HEK293 (cell line): ENCODE measurements around the gene PIK3R2.

ENCODE experiments used
- BCL11B ChIP-seq: fragments of 450-650 bp; formaldehyde crosslinking; IDR thresholded peaks from 2 replicates; pipeline ENCODE4 v1.5.1; 2016; ENCODE audit warnings: low read depth, missing biosample characterization, missing genetic modification characterization
- KLF10 ChIP-seq: fragments of 450-650 bp; IDR thresholded peaks from 2 replicates; pipeline ENCODE4 v1.5.1; 2018; ENCODE audit warnings: missing biosample characterization, mild to moderate bottlenecking, missing genetic modification characterization
- OSR2 ChIP-seq: fragments of 450-650 bp; formaldehyde crosslinking; IDR thresholded peaks from 2 replicates; pipeline ENCODE4 v1.5.1; 2016; ENCODE audit warnings: missing biosample characterization, missing genetic modification characterization
- PATZ1 ChIP-seq: fragments of 450-650 bp; formaldehyde crosslinking; IDR thresholded peaks from 2 replicates; pipeline ENCODE4 v1.5.1; 2016; ENCODE audit warnings: missing biosample characterization, missing genetic modification characterization
- ZBTB17 ChIP-seq: fragments of 450-650 bp; formaldehyde crosslinking; IDR thresholded peaks from 2 replicates; pipeline ENCODE4 v1.5.1; 2016; ENCODE audit warnings: missing biosample characterization, missing genetic modification characterization
- ZNF132 ChIP-seq: fragments of 450-650 bp; formaldehyde crosslinking; IDR thresholded peaks from 2 replicates; pipeline ENCODE4 v1.5.1; 2017; ENCODE audit warnings: missing biosample characterization, missing genetic modification characterization, borderline replicate concordance
- ZNF16 ChIP-seq: fragments of 450-650 bp; formaldehyde crosslinking; IDR thresholded peaks from 2 replicates; pipeline ENCODE4 v1.5.1; 2016; ENCODE audit warnings: low read depth, missing biosample characterization, missing genetic modification characterization
- ZNF175 ChIP-seq: fragments of 450-650 bp; formaldehyde crosslinking; IDR thresholded peaks from 2 replicates; pipeline ENCODE4 v1.5.1; 2016; ENCODE audit warnings: missing biosample characterization, missing genetic modification characterization
- ZNF266 ChIP-seq: fragments of 450-650 bp; formaldehyde crosslinking; IDR thresholded peaks from 2 replicates; pipeline ENCODE4 v1.5.1; 2016; ENCODE audit warnings: missing biosample characterization, missing genetic modification characterization, low read depth
- ZNF274 ChIP-seq, 2 experiments: fragments of 200-500 bp in 1 of 2; fragments of 450-650 bp in 1 of 2; sonication (Bioruptor generic) in 1 of 2; formaldehyde crosslinking in 1 of 2; IDR thresholded peaks; 2 replicates each; pipeline versions ENCODE4 v1.5.1 to v1.6.1; 2014 to 2016; ENCODE audit warnings: borderline replicate concordance in 1 of 2, inconsistent platforms in 1 of 2, low read length in 1 of 2, missing biosample characterization in 1 of 2, missing genetic modification characterization in 1 of 2
- ZNF362 ChIP-seq: fragments of 450-650 bp; formaldehyde crosslinking; IDR thresholded peaks from 2 replicates; pipeline ENCODE4 v1.5.1; 2016; ENCODE audit warnings: missing biosample characterization, missing genetic modification characterization
- ZNF433 ChIP-seq: fragments of 450-650 bp; formaldehyde crosslinking; IDR thresholded peaks from 2 replicates; pipeline ENCODE4 v1.5.1; 2016; ENCODE audit warnings: missing biosample characterization, missing genetic modification characterization, low read depth
- ZNF558 ChIP-seq: fragments of 450-650 bp; formaldehyde crosslinking; IDR thresholded peaks from 2 replicates; pipeline ENCODE4 v1.5.1; 2016; ENCODE audit warnings: missing biosample characterization, missing genetic modification characterization
- ZNF830 ChIP-seq: fragments of 450-650 bp; IDR thresholded peaks from 2 replicates; pipeline ENCODE4 v1.5.0; 2018; ENCODE audit warnings: missing biosample characterization, missing genetic modification characterization, low read depth, mild to moderate bottlenecking, moderate library complexity
- TF ChIP-seq, protein P1 (sequence below): fragments of 450-650 bp; formaldehyde crosslinking; IDR thresholded peaks from 2 replicates; pipeline ENCODE4 v1.5.1; 2016; ENCODE audit warnings: missing biosample characterization, missing genetic modification characterization, borderline replicate concordance
- TF ChIP-seq, protein P2 (sequence below): fragments of 450-650 bp; formaldehyde crosslinking; conservative IDR thresholded peaks from 2 replicates; pipeline ENCODE4 v1.5.1; 2016; ENCODE audit warnings: low read depth, missing biosample characterization, missing genetic modification characterization
- TF ChIP-seq, protein P3 (sequence below): fragments of 450-650 bp; formaldehyde crosslinking; IDR thresholded peaks from 2 replicates; pipeline ENCODE4 v1.5.1; 2016; ENCODE audit warnings: missing biosample characterization, missing genetic modification characterization
- TF ChIP-seq, protein P4 (sequence below): fragments of 450-650 bp; formaldehyde crosslinking; conservative IDR thresholded peaks from 2 replicates; pipeline ENCODE4 v1.5.1; 2016; ENCODE audit warnings: low read depth, missing biosample characterization, missing genetic modification characterization

Gene PIK3R2

DNA sequence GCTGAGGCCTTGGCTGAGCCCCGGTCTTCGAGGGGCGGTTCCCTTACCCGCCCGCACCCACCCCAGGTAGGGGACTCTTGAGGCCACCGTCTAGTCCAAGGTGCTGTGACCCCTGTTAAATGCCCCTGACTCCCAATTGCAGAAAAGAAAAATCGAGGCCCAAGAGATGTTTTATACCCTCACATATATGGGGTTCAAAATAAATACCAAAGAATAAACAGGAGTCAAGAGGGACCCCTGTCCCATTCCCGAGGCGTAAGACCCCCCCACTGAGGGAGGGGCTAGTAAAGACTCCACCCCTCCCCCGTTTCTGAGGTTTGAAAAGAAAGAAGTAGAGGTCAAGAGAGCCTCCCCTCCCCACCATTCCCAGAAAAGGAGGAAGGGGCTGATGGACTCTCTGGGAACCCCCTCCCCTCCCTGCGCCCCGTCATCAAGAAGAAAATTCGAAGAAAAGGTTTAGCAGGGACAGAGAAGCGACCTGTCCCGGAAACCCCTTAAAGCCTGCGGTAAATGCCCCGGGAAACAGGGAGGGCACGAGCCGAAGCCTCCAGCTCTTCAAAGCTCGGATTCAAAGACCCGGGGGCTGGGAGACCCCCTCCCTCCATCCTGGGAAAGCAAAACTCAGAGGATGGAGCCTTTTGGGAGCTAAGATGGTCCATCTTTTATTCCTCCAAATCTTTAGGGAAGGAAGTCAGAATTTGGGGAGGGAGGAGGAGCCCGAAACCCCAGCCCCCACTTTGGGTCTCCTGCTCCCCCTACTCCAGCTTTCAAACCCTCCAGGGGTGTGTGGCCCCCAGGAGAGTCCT is 51.6 kb downstream of the PIK3R2 start (continued):
- TF ChIP-seq, protein P1, sequence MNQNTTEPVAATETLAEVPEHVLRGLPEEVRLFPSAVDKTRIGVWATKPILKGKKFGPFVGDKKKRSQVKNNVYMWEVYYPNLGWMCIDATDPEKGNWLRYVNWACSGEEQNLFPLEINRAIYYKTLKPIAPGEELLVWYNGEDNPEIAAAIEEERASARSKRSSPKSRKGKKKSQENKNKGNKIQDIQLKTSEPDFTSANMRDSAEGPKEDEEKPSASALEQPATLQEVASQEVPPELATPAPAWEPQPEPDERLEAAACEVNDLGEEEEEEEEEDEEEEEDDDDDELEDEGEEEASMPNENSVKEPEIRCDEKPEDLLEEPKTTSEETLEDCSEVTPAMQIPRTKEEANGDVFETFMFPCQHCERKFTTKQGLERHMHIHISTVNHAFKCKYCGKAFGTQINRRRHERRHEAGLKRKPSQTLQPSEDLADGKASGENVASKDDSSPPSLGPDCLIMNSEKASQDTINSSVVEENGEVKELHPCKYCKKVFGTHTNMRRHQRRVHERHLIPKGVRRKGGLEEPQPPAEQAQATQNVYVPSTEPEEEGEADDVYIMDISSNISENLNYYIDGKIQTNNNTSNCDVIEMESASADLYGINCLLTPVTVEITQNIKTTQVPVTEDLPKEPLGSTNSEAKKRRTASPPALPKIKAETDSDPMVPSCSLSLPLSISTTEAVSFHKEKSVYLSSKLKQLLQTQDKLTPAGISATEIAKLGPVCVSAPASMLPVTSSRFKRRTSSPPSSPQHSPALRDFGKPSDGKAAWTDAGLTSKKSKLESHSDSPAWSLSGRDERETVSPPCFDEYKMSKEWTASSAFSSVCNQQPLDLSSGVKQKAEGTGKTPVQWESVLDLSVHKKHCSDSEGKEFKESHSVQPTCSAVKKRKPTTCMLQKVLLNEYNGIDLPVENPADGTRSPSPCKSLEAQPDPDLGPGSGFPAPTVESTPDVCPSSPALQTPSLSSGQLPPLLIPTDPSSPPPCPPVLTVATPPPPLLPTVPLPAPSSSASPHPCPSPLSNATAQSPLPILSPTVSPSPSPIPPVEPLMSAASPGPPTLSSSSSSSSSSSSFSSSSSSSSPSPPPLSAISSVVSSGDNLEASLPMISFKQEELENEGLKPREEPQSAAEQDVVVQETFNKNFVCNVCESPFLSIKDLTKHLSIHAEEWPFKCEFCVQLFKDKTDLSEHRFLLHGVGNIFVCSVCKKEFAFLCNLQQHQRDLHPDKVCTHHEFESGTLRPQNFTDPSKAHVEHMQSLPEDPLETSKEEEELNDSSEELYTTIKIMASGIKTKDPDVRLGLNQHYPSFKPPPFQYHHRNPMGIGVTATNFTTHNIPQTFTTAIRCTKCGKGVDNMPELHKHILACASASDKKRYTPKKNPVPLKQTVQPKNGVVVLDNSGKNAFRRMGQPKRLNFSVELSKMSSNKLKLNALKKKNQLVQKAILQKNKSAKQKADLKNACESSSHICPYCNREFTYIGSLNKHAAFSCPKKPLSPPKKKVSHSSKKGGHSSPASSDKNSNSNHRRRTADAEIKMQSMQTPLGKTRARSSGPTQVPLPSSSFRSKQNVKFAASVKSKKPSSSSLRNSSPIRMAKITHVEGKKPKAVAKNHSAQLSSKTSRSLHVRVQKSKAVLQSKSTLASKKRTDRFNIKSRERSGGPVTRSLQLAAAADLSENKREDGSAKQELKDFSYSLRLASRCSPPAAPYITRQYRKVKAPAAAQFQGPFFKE = no peak
- TF ChIP-seq ZNF266 (no peak), ZNF274 (IDR thresholded peaks at IDR 0.05; ENCODE audit: low read length) (no peak), ZNF274 (tag by site-specific recombination; IDR thresholded peaks at IDR 0.05; ENCODE audit: borderline replicate concordance) (no peak), ZNF16 (tag by site-specific recombination) (no peak), BCL11B (tag by site-specific recombination) (no peak), PATZ1 (tag by site-specific recombination) (peak; percentile 83), ZBTB17 (tag by site-specific recombination) (no peak), ZNF433 (no peak), OSR2 (tag by site-specific recombination) (no peak), ZNF830 (tag by site-specific recombination) (no peak), ZNF175 (tag by site-specific recombination) (no peak), ZNF362 (tag by site-specific recombination) (no peak), KLF10 (tag by site-specific recombination) (no peak), ZNF558 (tag by site-specific recombination) (no peak), ZNF132 (no peak)
- TF ChIP-seq, protein P2, sequence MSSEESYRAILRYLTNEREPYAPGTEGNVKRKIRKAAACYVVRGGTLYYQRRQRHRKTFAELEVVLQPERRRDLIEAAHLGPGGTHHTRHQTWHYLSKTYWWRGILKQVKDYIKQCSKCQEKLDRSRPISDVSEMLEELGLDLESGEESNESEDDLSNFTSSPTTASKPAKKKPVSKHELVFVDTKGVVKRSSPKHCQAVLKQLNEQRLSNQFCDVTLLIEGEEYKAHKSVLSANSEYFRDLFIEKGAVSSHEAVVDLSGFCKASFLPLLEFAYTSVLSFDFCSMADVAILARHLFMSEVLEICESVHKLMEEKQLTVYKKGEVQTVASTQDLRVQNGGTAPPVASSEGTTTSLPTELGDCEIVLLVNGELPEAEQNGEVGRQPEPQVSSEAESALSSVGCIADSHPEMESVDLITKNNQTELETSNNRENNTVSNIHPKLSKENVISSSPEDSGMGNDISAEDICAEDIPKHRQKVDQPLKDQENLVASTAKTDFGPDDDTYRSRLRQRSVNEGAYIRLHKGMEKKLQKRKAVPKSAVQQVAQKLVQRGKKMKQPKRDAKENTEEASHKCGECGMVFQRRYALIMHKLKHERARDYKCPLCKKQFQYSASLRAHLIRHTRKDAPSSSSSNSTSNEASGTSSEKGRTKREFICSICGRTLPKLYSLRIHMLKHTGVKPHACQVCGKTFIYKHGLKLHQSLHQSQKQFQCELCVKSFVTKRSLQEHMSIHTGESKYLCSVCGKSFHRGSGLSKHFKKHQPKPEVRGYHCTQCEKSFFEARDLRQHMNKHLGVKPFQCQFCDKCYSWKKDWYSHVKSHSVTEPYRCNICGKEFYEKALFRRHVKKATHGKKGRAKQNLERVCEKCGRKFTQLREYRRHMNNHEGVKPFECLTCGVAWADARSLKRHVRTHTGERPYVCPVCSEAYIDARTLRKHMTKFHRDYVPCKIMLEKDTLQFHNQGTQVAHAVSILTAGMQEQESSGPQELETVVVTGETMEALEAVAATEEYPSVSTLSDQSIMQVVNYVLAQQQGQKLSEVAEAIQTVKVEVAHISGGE (tag by site-specific recombination) = no peak
- TF ChIP-seq, protein P3, sequence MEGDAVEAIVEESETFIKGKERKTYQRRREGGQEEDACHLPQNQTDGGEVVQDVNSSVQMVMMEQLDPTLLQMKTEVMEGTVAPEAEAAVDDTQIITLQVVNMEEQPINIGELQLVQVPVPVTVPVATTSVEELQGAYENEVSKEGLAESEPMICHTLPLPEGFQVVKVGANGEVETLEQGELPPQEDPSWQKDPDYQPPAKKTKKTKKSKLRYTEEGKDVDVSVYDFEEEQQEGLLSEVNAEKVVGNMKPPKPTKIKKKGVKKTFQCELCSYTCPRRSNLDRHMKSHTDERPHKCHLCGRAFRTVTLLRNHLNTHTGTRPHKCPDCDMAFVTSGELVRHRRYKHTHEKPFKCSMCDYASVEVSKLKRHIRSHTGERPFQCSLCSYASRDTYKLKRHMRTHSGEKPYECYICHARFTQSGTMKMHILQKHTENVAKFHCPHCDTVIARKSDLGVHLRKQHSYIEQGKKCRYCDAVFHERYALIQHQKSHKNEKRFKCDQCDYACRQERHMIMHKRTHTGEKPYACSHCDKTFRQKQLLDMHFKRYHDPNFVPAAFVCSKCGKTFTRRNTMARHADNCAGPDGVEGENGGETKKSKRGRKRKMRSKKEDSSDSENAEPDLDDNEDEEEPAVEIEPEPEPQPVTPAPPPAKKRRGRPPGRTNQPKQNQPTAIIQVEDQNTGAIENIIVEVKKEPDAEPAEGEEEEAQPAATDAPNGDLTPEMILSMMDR (tag by site-specific recombination) = no peak
- TF ChIP-seq, protein P4, sequence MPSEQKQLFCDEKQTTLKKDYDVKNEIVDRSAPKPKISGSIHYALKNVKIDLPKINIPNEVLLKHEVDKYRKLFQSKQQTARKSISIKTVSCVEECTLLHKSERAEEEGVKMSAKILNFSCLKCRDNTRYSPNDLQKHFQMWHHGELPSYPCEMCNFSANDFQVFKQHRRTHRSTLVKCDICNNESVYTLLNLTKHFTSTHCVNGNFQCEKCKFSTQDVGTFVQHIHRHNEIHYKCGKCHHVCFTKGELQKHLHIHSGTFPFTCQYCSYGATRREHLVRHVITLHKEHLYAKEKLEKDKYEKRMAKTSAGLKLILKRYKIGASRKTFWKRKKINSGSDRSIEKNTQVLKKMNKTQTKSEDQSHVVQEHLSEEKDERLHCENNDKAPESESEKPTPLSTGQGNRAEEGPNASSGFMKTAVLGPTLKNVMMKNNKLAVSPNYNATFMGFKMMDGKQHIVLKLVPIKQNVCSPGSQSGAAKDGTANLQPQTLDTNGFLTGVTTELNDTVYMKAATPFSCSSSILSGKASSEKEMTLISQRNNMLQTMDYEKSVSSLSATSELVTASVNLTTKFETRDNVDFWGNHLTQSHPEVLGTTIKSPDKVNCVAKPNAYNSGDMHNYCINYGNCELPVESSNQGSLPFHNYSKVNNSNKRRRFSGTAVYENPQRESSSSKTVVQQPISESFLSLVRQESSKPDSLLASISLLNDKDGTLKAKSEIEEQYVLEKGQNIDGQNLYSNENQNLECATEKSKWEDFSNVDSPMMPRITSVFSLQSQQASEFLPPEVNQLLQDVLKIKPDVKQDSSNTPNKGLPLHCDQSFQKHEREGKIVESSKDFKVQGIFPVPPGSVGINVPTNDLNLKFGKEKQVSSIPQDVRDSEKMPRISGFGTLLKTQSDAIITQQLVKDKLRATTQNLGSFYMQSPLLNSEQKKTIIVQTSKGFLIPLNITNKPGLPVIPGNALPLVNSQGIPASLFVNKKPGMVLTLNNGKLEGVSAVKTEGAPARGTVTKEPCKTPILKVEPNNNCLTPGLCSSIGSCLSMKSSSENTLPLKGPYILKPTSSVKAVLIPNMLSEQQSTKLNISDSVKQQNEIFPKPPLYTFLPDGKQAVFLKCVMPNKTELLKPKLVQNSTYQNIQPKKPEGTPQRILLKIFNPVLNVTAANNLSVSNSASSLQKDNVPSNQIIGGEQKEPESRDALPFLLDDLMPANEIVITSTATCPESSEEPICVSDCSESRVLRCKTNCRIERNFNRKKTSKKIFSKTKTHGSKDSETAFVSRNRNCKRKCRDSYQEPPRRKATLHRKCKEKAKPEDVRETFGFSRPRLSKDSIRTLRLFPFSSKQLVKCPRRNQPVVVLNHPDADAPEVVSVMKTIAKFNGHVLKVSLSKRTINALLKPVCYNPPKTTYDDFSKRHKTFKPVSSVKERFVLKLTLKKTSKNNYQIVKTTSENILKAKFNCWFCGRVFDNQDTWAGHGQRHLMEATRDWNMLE (tag by site-specific recombination) = no peak
